ENCODE measurements around the gene CLEC18A.

CLEC18A gene

GRCh38 chr16:69934751-69935150, 16.4 kb upstream of the CLEC18A start:
- ATAC-seq = no peak
- TF ChIP-seq SNAI2 (CRISPR knock-in tag; IDR thresholded peaks at IDR 0.05) (no peak), ISL1 (CRISPR knock-in tag; IDR thresholded peaks at IDR 0.05) (no peak), ZC3H10 (CRISPR knock-in tag; IDR thresholded peaks at IDR 0.05) (no peak), TCF4 (CRISPR knock-in tag; IDR thresholded peaks at IDR 0.05; ENCODE audit: borderline replicate concordance) (no peak), ZFP30 (CRISPR knock-in tag; IDR thresholded peaks at IDR 0.05) (no peak), ZNF70 (CRISPR knock-in tag; IDR thresholded peaks at IDR 0.05) (no peak), RARB (CRISPR knock-in tag; IDR thresholded peaks at IDR 0.05) (no peak), TSHZ2 (CRISPR knock-in tag; IDR thresholded peaks at IDR 0.05) (no peak), CREB5 (CRISPR knock-in tag; IDR thresholded peaks at IDR 0.05; ENCODE audit: low read depth) (no peak), ZFP3 (CRISPR knock-in tag; IDR thresholded peaks at IDR 0.05) (no peak)

- TF ChIP-seq PPARA (CRISPR knock-in tag; IDR thresholded peaks at IDR 0.05; ENCODE audit: borderline replicate concordance) (no peak), TOX (CRISPR knock-in tag; IDR thresholded peaks at IDR 0.05; ENCODE audit: borderline replicate concordance) (no peak), ESRRG (CRISPR knock-in tag; IDR thresholded peaks at IDR 0.05) (no peak), RARB (CRISPR knock-in tag; IDR thresholded peaks at IDR 0.05) (no peak), CREB5 (CRISPR knock-in tag; IDR thresholded peaks at IDR 0.05; ENCODE audit: low read depth) (no peak), ZNF8 (CRISPR knock-in tag; IDR thresholded peaks at IDR 0.05) (no peak)
- ATAC-seq = no peak
These were observed 15.8 kb upstream of the CLEC18A start for GRCh38 chr16:69935278-69935711.

- ATAC-seq = no peak
- TF ChIP-seq ZNF8 (CRISPR knock-in tag; IDR thresholded peaks at IDR 0.05) (no peak), ZC3H10 (CRISPR knock-in tag; IDR thresholded peaks at IDR 0.05) (no peak), ZFP30 (CRISPR knock-in tag; IDR thresholded peaks at IDR 0.05) (no peak)
These were observed 15.4 kb upstream of the CLEC18A start for GRCh38 chr16:69935740-69936139.

GRCh38 chr16:69936252-69936651, 14.9 kb upstream of the CLEC18A start:
- no peak for ATAC-seq
- TF ChIP-seq ZFP30 (CRISPR knock-in tag; IDR thresholded peaks at IDR 0.05) = no peak
- no peak for TF ChIP-seq RARB (CRISPR knock-in tag; IDR thresholded peaks at IDR 0.05)
- no peak for TF ChIP-seq PPARA (CRISPR knock-in tag; IDR thresholded peaks at IDR 0.05; ENCODE audit: borderline replicate concordance)
- TF ChIP-seq ISL1 (CRISPR knock-in tag; IDR thresholded peaks at IDR 0.05) = no peak
- no peak for TF ChIP-seq CSRNP3 (CRISPR knock-in tag; IDR thresholded peaks at IDR 0.05)
- TF ChIP-seq CSDC2 (CRISPR knock-in tag; IDR thresholded peaks at IDR 0.05) = no peak
- no peak for TF ChIP-seq POU6F1 (CRISPR knock-in tag; IDR thresholded peaks at IDR 0.05; ENCODE audit: borderline replicate concordance, low read depth)
- TF ChIP-seq SNAI2 (CRISPR knock-in tag; IDR thresholded peaks at IDR 0.05) = no peak
- no peak for TF ChIP-seq BACH2 (CRISPR knock-in tag; IDR thresholded peaks at IDR 0.05; ENCODE audit: borderline replicate concordance)
- no peak for TF ChIP-seq ZNF565 (CRISPR knock-in tag; conservative IDR thresholded peaks at IDR 0.05; ENCODE audit: low read depth)
- no peak for TF ChIP-seq TCF4 (CRISPR knock-in tag; IDR thresholded peaks at IDR 0.05; ENCODE audit: borderline replicate concordance)
- TF ChIP-seq ESRRG (CRISPR knock-in tag; IDR thresholded peaks at IDR 0.05) = no peak
- TF ChIP-seq TSHZ2 (CRISPR knock-in tag; IDR thresholded peaks at IDR 0.05) = no peak
- no peak for TF ChIP-seq CREB5 (CRISPR knock-in tag; IDR thresholded peaks at IDR 0.05; ENCODE audit: low read depth)
- TF ChIP-seq OSR1 (CRISPR knock-in tag; IDR thresholded peaks at IDR 0.05) = no peak
